GM21619 (cell line): ENCODE results near the gene UBAC2.
A peak's percentile ranks its signal among the peaks of the same experiment; 100 is the strongest.

Experiments used
- ATAC-seq: cut with Tn5 transposase; IDR thresholded peaks from one replicate; pipeline ENCODE4 v1.9.1; 2021; ENCODE audit not compliant: unreplicated experiment

UBAC2 gene, protein sequence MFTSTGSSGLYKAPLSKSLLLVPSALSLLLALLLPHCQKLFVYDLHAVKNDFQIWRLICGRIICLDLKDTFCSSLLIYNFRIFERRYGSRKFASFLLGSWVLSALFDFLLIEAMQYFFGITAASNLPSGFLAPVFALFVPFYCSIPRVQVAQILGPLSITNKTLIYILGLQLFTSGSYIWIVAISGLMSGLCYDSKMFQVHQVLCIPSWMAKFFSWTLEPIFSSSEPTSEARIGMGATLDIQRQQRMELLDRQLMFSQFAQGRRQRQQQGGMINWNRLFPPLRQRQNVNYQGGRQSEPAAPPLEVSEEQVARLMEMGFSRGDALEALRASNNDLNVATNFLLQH

GRCh38 chr13:99200432-99201167 is at the start of gene UBAC2:
Gene UBAC2, plus strand, starts transcription at chr13:99200854. Its CDS starts 55 bp downstream, at chr13:99200909.
- peak; percentile 63 for ATAC-seq

- ATAC-seq = peak; percentile 88
Observed at GRCh38 chr13:99151516-99151915, 49.1 kb upstream of the UBAC2 start.

DNA sequence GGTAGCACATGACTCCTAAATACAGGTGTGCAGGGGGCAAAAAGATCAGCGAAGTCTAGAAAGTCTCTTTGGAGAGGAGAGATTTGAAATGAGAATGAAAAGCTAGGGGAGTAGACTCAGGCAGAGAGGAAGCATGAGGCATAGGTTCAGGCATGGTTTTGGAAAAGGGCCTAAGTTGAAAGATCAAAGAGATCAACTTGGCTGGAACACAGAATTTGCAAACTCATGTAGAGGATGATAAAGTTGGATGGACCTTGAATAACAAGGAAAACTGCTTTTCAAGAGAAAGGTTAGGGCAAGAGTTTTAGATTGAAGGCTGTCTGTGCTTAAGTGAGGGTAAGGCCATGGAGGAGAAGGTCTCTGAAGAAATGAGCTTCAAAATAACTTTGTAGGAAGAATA is 47.4 kb upstream of the UBAC2 start:
- no peak for ATAC-seq

DNA sequence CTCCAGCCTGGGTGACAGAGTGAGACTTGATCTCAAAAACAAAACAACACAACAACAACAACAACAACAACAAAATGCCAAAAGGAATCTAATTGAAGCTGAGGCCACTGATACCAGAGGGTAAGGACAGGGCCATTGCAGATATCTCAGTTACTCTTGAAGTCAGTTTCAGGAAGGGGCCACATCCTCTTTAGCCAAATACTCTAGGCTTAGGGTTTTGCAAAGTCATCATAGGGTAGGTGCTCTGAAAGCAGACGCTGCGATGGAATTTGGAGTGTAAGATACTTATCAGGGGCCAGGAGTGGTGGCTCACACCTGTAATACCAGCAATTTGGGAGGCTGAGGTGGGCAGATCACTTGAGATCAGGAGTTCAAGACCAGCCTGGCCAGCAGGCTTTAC is 46.6 kb upstream of the UBAC2 start:
- no peak for ATAC-seq

- ATAC-seq = no peak
Observed at GRCh38 chr13:99155821-99156220, 44.8 kb upstream of the UBAC2 start.

DNA sequence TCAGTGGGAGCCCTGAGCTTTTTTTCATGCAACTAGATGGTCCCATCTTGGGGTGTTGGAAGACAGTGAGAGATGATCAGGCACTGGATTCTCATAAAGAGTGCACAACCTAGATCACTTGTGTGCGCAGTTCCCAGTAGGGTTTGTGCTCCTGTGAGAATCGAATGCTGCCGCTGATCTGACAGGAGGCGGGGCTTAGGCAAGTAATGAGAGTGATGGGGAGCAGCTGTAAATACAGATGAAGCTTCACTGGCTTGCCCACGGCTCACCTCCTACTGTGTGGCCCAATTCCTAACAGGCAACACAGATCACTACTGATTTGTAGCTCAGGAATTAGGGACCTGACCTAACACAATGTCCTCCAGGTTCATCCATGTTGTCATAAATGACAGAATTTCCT is 43.6 kb upstream of the UBAC2 start:
- ATAC-seq = no peak

- no peak for ATAC-seq
Observed at GRCh38 chr13:99158846-99159245, 41.8 kb upstream of the UBAC2 start.

DNA sequence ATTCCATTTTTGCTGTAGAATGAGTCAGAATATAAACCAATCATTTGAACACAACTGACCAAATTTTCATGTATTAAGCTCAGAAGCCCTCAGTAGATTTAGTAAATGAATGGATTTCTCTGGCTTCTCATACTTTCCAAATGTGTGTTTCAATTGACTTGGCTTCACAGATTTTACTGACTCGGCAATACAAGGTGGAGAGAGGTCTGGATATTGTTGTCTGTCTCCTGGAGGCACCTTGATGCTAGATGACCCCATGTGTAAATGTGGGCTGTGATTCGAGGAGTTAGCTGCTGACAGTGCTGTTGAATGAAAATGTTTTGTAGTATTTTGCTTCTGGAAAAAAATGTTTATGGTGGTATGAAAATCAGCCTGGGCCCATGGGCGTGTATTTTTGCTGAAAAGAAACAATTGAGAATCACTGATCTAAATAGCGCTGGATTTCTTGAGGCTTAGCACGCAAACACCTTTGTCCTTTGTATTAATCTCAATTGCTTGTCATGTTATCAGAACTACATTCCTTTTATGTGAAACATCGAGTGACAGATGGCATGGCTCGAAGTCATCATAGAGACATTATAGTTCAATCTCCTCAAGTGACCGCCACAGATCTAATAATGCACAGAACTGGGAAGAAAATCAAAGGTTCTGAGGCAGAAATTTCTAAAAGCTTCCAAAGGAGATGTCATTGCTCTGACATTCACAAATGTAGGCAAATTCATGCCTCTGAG is 41.2 kb upstream of the UBAC2 start:
- no peak for ATAC-seq

GRCh38 chr13:99160415-99160814 is 40.2 kb upstream of the UBAC2 start:
- no peak for ATAC-seq

- ATAC-seq = no peak
Observed at GRCh38 chr13:99161512-99161911, 39.1 kb upstream of the UBAC2 start.

DNA sequence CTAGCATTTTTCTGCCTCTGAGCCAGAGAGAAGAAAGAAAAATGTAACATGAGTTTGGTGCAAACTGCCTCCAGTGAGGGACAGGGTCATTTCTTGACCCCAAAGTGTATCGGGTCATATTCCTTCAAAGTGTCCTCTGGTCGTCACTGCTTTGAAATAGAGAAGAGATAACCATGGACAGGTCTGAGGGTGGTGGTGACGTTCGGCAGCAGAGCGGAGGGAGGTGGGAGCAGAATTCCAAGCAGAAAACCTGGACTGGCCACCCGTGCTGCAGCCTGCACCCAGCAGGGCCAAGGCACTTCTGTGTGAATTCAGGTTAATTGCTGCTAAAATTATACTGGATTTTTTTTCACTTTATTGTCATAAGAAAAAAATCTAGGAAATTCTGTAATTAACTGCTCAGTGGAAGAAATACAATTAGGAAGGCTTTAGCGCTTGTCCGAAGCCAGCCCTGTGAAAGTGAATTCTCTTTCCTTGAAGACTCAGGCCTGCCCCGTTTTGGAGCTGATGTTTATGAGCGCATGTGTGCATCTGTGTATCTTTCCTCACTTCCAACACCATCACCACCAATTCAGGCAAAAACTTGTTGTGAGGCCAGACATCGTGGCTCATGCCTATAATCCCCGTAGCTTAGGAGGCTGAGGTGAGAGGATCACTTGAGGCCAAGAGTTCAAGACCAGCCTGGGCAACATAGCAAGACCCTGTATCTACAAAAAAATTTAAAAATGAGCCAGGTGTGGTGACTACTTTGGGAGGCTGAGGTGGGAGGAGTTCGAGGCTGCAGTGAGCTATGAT is 37.9 kb upstream of the UBAC2 start:
- ATAC-seq = no peak

DNA sequence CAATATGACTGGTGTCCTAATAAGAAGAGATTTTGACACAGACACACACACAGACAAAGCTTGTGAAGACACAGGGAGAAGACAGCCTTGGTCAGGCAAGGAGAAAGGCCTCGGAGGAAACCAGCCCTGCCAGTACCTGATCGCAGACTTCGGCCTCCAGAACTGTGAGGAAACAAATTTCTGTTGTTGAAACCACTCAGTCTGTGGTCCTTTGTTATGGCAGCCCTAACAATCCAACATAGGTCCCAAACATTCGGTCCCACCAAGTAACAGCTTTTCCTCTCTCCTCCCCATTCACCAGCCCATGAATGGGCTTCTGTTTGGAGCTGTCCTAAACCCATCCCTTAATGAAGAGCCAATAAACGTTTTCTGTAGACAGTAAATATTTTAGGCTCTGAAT is 36.4 kb upstream of the UBAC2 start:
- ATAC-seq = no peak

GRCh38 chr13:99165753-99166587 is 34.7 kb upstream of the UBAC2 start:
- no peak for ATAC-seq

DNA sequence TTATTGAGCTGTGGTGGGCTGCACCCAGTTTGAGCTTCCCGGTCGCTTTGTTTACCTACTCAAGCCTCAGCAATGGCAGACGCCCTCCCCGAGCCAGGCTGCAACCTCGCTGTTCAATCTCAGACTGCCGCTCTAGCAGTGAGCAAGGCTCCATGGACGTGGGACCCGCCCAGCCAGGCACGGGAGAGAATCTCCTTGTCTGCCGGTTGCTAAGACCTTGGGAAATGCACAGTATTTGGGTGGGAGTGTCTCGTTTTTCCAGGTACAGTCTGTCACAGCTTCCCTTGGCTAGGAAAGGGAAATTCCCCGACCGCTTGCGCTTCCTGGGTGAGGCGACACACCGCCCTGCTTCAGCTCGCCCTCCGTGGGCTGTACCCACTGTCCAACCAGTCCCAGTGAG is 27.7 kb upstream of the UBAC2 start:
- ATAC-seq = no peak

- ATAC-seq = no peak
Observed at GRCh38 chr13:99173606-99174005, 27.0 kb upstream of the UBAC2 start.

DNA sequence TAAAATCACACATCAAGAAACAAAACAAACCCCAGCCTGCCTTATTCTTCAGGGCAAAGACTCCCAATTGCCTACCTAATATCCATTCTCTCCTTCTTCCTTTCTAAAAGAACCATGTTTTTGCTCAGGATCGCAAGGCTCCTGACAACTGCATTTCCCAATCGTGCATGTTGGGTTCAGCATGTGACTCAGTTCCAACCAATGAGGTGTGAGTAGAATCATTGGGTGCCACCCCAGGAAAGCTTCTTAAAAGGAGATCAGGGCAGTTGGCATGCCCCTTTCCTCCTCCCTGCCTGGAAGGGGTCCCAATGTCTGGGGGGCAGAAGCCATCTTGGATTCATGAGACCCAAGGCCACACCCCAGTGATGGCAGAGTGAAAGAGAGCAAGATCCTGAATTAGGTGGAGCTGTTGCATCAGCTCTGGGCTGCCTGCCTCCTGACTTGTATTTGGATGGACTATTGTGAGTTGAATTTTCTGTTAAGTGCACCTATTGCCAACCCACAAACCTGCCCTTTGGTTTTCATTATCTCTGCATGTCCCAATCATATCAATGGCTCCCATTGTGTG is 26.0 kb upstream of the UBAC2 start:
- ATAC-seq = no peak

GRCh38 chr13:99176309-99177276 is 24.1 kb upstream of the UBAC2 start:
- peak; percentile 75 for ATAC-seq

DNA sequence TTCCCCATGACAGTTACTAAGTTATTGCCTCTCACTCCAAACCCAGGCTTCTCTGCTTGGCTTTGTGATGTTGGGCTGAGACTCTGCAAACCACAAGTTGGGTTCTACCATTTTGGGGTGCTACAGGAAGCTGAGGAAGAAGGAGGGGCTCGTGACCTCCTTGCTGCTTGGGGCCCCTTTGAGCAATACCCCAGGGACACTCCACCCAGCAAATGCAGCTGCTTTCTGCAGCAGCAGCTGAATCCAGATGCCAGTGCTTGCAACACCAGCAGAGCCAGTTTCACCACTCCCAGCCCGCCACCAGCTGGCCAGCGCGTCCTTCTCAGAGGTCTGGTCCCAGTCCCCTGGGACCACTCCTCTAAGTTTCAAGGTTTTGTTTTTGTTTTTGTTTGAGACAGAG is 22.0 kb upstream of the UBAC2 start:
- ATAC-seq = peak; percentile 67

- no peak for ATAC-seq
Observed at GRCh38 chr13:99179460-99179859, 21.2 kb upstream of the UBAC2 start.
